ENCODE data around the gene XRCC1. TPM values are rescaled to one million over a fixed set of nuclear protein-coding genes. Genes with fewer than 3 reads are reported as not detected.

Gene XRCC1
- total and polyA plus RNA-seq, 10 of the 15 experiments (the other 5 are each of a cell fraction or from before 2014, with no cell fraction given) = 2.0 to 51.1 (median 33.7) TPM

DNA sequence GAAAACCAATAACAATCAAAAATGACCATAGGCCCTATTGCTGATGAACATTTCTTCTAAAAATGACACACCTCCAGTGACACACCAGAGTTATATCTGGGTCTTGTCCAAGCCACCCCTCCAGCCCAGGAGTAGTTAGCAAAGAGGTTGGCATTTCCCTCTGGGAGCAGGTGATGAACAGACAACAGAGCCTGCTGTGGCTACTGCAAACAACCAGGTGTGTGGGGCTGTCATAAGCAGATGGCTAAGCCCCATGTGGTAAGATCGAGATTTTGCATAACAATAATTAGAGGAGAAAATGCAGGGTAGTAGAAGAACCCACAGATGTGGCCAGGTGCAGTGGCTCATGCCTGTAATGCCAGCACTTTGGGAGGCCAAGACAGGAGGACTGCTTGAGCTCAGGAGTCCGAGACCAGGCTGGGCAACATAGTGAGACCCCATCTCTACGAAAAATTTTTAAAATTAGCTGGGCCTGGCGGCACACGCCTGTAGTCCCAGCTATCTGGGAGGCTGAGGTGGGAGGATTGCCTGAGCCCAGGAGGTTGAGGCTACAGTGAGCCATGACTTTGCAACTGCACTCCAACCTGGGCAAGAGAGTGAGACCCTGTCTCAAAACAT, 5.0 kb downstream of the XRCC1 start:
- WGBS (ENCODE audit: insufficient coverage, insufficient replicate concordance, low lambda C conversion rate, missing lambda C conversion rate) = 89% methylated on average over 5 of the region's 5 CpGs
- no peak overlapping the region for H3K4me3 ChIP-seq
- FAIRE-seq = no peak
- H3K27ac ChIP-seq (ENCODE audit: control insufficient read depth, insufficient read depth) = no peak overlapping the region
- TF ChIP-seq BHLHE40 (IDR thresholded peaks at IDR 0.05; ENCODE audit: borderline replicate concordance in 1 of 2, low read depth in 2 of 2, low read length in 1 of 2) = no peak
- no peak for TF ChIP-seq POLR2A (IDR thresholded peaks at IDR 0.05; ENCODE audit: low read depth, low read length)
- TF ChIP-seq, protein P1, sequence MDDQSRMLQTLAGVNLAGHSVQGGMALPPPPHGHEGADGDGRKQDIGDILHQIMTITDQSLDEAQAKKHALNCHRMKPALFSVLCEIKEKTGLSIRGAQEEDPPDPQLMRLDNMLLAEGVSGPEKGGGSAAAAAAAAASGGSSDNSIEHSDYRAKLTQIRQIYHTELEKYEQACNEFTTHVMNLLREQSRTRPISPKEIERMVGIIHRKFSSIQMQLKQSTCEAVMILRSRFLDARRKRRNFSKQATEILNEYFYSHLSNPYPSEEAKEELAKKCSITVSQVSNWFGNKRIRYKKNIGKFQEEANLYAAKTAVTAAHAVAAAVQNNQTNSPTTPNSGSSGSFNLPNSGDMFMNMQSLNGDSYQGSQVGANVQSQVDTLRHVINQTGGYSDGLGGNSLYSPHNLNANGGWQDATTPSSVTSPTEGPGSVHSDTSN (IDR thresholded peaks at IDR 0.05; ENCODE audit: insufficient replicate concordance, low read depth, low read length) = no peak
- no peak for TF ChIP-seq MEF2A (IDR thresholded peaks at IDR 0.05; ENCODE audit: insufficient read depth, low read depth, low read length)
- no peak for TF ChIP-seq PAX8 (IDR thresholded peaks at IDR 0.05)
- TF ChIP-seq, protein P2, sequence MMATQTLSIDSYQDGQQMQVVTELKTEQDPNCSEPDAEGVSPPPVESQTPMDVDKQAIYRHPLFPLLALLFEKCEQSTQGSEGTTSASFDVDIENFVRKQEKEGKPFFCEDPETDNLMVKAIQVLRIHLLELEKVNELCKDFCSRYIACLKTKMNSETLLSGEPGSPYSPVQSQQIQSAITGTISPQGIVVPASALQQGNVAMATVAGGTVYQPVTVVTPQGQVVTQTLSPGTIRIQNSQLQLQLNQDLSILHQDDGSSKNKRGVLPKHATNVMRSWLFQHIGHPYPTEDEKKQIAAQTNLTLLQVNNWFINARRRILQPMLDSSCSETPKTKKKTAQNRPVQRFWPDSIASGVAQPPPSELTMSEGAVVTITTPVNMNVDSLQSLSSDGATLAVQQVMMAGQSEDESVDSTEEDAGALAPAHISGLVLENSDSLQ (IDR thresholded peaks at IDR 0.05) = no peak
- no peak for TF ChIP-seq BCL11A (IDR thresholded peaks at IDR 0.05; ENCODE audit: low read depth, low read length)
- no peak for TF ChIP-seq SRF (IDR thresholded peaks at IDR 0.05; ENCODE audit: low read depth in 2 of 2, low read length in 2 of 2)
- TF ChIP-seq, protein P3, sequence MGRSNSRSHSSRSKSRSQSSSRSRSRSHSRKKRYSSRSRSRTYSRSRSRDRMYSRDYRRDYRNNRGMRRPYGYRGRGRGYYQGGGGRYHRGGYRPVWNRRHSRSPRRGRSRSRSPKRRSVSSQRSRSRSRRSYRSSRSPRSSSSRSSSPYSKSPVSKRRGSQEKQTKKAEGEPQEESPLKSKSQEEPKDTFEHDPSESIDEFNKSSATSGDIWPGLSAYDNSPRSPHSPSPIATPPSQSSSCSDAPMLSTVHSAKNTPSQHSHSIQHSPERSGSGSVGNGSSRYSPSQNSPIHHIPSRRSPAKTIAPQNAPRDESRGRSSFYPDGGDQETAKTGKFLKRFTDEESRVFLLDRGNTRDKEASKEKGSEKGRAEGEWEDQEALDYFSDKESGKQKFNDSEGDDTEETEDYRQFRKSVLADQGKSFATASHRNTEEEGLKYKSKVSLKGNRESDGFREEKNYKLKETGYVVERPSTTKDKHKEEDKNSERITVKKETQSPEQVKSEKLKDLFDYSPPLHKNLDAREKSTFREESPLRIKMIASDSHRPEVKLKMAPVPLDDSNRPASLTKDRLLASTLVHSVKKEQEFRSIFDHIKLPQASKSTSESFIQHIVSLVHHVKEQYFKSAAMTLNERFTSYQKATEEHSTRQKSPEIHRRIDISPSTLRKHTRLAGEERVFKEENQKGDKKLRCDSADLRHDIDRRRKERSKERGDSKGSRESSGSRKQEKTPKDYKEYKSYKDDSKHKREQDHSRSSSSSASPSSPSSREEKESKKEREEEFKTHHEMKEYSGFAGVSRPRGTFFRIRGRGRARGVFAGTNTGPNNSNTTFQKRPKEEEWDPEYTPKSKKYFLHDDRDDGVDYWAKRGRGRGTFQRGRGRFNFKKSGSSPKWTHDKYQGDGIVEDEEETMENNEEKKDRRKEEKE (IDR thresholded peaks at IDR 0.05) = no peak
- no peak for TF ChIP-seq KDM1A (IDR thresholded peaks at IDR 0.05; ENCODE audit: borderline replicate concordance)
- no peak for TF ChIP-seq EGR1 (IDR thresholded peaks at IDR 0.05; ENCODE audit: borderline replicate concordance in 1 of 2, low read depth in 2 of 2, low read length in 2 of 2)
- TF ChIP-seq CHD4 (IDR thresholded peaks at IDR 0.05) = no peak
- ChIA-PET CTCF (interaction anchor here (0.6 to 9.0 kb wide), 4 partner anchors 13 to 70 kb away, joined by 3 to 99 read pairs (median 10); partner anchors contain the start of genes IRGQ and ZNF576), SMC1A (ENCODE audit: uncharacterized antibody, unreplicated experiment) (interaction anchor here (1.2 to 1.4 kb wide), 2 partner anchors 27 to 239 kb away, joined by 4 to 6 read pairs; partner anchors contain the start of gene ZNF576), RAD21 (ENCODE audit: unreplicated experiment) (no interaction called here), POLR2A (no interaction called here)
- intact Hi-C loops (cut with micrococcal nuclease; ENCODE audit: unreplicated experiment) (no loop called here), in situ Hi-C loops (cut with MboI) (no loop called here)
- no peak overlapping the region for H3K9ac ChIP-seq (ENCODE audit: control insufficient read depth, insufficient read depth, low read length)
- H2AFZ ChIP-seq (ENCODE audit: control insufficient read depth, low read depth, low read length) = no peak overlapping the region
- H3K4me2 ChIP-seq (ENCODE audit: control insufficient read depth, insufficient read depth) = no peak overlapping the region
- H3K36me3 ChIP-seq (ENCODE audit: control insufficient read depth in 2 of 2, insufficient read depth in 2 of 2, low read length in 1 of 2) = peaks cover 0 to 3% of the 10 kb centered on the region in 2 experiments; a peak in 1 of 4 replicates
- peak; percentile 33; the same call in 2 of the 3 replicates for ATAC-seq
- H3K79me2 ChIP-seq (ENCODE audit: control insufficient read depth, insufficient read depth, low read length) = peaks cover 9% of the 10 kb centered on the region
- DNase-seq (ENCODE audit: low read depth, low spot score) = no peak
- H4K20me1 ChIP-seq (ENCODE audit: control insufficient read depth, insufficient read depth) = no peaks in the 10 kb centered on the region
- no peaks in the 10 kb centered on the region for H3K9me3 ChIP-seq (replicated peaks; ENCODE audit: control insufficient read depth, insufficient read depth, low read length)
- no peaks in the 10 kb centered on the region for H3K27me3 ChIP-seq (replicated peaks in 1 of 2; ENCODE audit: control insufficient read depth in 2 of 2, insufficient read depth in 2 of 2, low read length in 1 of 2)
- no TSS peak for BruUV-seq (replicated peaks)
- no peaks in the 10 kb centered on the region; the same call in 1 of the 2 replicates for H3K4me1 ChIP-seq (ENCODE audit: control insufficient read depth, insufficient read depth, low read length)

Data from GM12878 (cell line).